ENCODE measurements around the gene MAF. TPM values are rescaled to one million over a fixed set of nuclear protein-coding genes. Genes with fewer than 3 reads are reported as not detected.

The MAF gene
- total RNA-seq, 4 donors from 2014 or later: 75.3 to 160 (median 115) TPM

GRCh38 chr16:79563921-79564320 is 36.6 kb downstream of the MAF start:
- WGBS, 2 donors: 78 to 80% methylated on average over 4 of the region's 4 CpGs
- DNase-seq (ENCODE audit: low spot score in 2 of 2): no peak
- TF ChIP-seq EP300 (IDR thresholded peaks at IDR 0.05): no peak
- no peak for TF ChIP-seq CTCF (IDR thresholded peaks at IDR 0.05)
- no peak for TF ChIP-seq POLR2A (IDR thresholded peaks at IDR 0.05)
- H3K4me3 ChIP-seq: no peak overlapping the region
- no peaks in the 10 kb centered on the region for H3K36me3 ChIP-seq
- no peak overlapping the region for H3K27ac ChIP-seq
- H3K27me3 ChIP-seq: no peaks in the 10 kb centered on the region
- H3K9me3 ChIP-seq: no peaks in the 10 kb centered on the region
- no peaks in the 10 kb centered on the region for H3K4me1 ChIP-seq

GRCh38 chr16:79562166-79562823 is 38.2 kb downstream of the MAF start:
- Histone ChIP-seq H3K27me3 (no peaks in the 10 kb centered on the region), H3K9me3 (no peaks in the 10 kb centered on the region), H3K4me1 (no peaks in the 10 kb centered on the region), H3K36me3 (no peaks in the 10 kb centered on the region), H3K27ac (peak overlapping the region in 1 of 4 donors; percentile 70), H3K4me3 (no peak overlapping the region)
- DNase-seq (ENCODE audit: low spot score in 2 of 2): no peak
- WGBS, 2 donors: 44 to 50% methylated on average over 5 of the region's 5 CpGs
- no peak for TF ChIP-seq EP300 (IDR thresholded peaks at IDR 0.05)
- no peak for TF ChIP-seq CTCF (IDR thresholded peaks at IDR 0.05)
- TF ChIP-seq POLR2A (IDR thresholded peaks at IDR 0.05): no peak

GRCh38 chr16:79561729-79562128 is 38.8 kb downstream of the MAF start:
- TF ChIP-seq EP300 (IDR thresholded peaks at IDR 0.05): no peak
- no peak for TF ChIP-seq POLR2A (IDR thresholded peaks at IDR 0.05)
- TF ChIP-seq CTCF (IDR thresholded peaks at IDR 0.05): no peak
- Histone ChIP-seq H3K36me3 (no peaks in the 10 kb centered on the region), H3K27ac (peak overlapping the region in 1 of 4 donors; percentile 70), H3K4me3 (no peak overlapping the region), H3K4me1 (no peaks in the 10 kb centered on the region), H3K9me3 (no peaks in the 10 kb centered on the region), H3K27me3 (no peaks in the 10 kb centered on the region)
- no peak for DNase-seq (ENCODE audit: low spot score in 2 of 2)
- WGBS, 2 donors: 76 to 84% methylated on average over 5 of the region's 5 CpGs

- 90 to 94% methylated on average over 1 of the region's 1 CpG for WGBS, 2 donors
- no peak overlapping the region for H3K4me3 ChIP-seq
- no peak overlapping the region for H3K27ac ChIP-seq
- no peaks in the 10 kb centered on the region for H3K36me3 ChIP-seq
- H3K4me1 ChIP-seq: no peaks in the 10 kb centered on the region
- TF ChIP-seq CTCF (IDR thresholded peaks at IDR 0.05) (no peak), EP300 (IDR thresholded peaks at IDR 0.05) (no peak), POLR2A (IDR thresholded peaks at IDR 0.05) (no peak)
- no peaks in the 10 kb centered on the region for H3K27me3 ChIP-seq
- H3K9me3 ChIP-seq: no peaks in the 10 kb centered on the region
- no peak for DNase-seq (ENCODE audit: low spot score in 2 of 2)
Observed at GRCh38 chr16:79560923-79561322, 39.6 kb downstream of the MAF start.

GRCh38 chr16:79560318-79560717 is 40.2 kb downstream of the MAF start:
- WGBS, 2 donors: 40 to 53% methylated on average over 2 of the region's 2 CpGs

More at GRCh38 chr16:79560318-79560717, 40.2 kb downstream of the MAF start:
- TF ChIP-seq EP300 (IDR thresholded peaks at IDR 0.05) (no peak), CTCF (IDR thresholded peaks at IDR 0.05) (no peak), POLR2A (IDR thresholded peaks at IDR 0.05) (no peak)
- no peaks in the 10 kb centered on the region for H3K36me3 ChIP-seq
- H3K27me3 ChIP-seq: no peaks in the 10 kb centered on the region
- H3K27ac ChIP-seq: no peak overlapping the region
- no peaks in the 10 kb centered on the region for H3K4me1 ChIP-seq
- DNase-seq (ENCODE audit: low spot score in 2 of 2): no peak
- no peak overlapping the region for H3K4me3 ChIP-seq
- H3K9me3 ChIP-seq: no peaks in the 10 kb centered on the region

Measured in tibial nerve (tissue), 4 donors.